HEK293 (cell line): ENCODE data around the gene PJVK.
A peak's percentile ranks its signal among the peaks of the same experiment; 100 is the strongest.

Experiments used
- GLI2 ChIP-seq: fragments of 450-650 bp; formaldehyde crosslinking; IDR thresholded peaks from 2 replicates; pipeline ENCODE4; 2017; ENCODE audit warnings: missing biosample characterization, missing genetic modification characterization, low read depth, borderline replicate concordance
- KLF10 ChIP-seq: fragments of 450-650 bp; IDR thresholded peaks from 2 replicates; pipeline ENCODE4 v1.5.1; 2018; ENCODE audit warnings: missing biosample characterization, mild to moderate bottlenecking, missing genetic modification characterization
- MYNN ChIP-seq: fragments of 450-650 bp; formaldehyde crosslinking; IDR thresholded peaks from 2 replicates; pipeline ENCODE4 v1.5.1; 2016; ENCODE audit warnings: missing biosample characterization, missing genetic modification characterization, borderline replicate concordance
- PRDM1 ChIP-seq: fragments of 450-650 bp; formaldehyde crosslinking; IDR thresholded peaks from 2 replicates; pipeline ENCODE4; 2016; ENCODE audit warnings: missing biosample characterization, missing genetic modification characterization
- REPIN1 ChIP-seq: fragments of 450-650 bp; formaldehyde crosslinking; IDR thresholded peaks from 2 replicates; pipeline ENCODE4 v1.5.1; 2017; ENCODE audit warnings: missing biosample characterization, missing genetic modification characterization, low read depth
- ZBTB17 ChIP-seq: fragments of 450-650 bp; formaldehyde crosslinking; IDR thresholded peaks from 2 replicates; pipeline ENCODE4 v1.5.1; 2016; ENCODE audit warnings: missing biosample characterization, missing genetic modification characterization
- ZBTB20 ChIP-seq: fragments of 450-650 bp; formaldehyde crosslinking; IDR thresholded peaks from 2 replicates; pipeline ENCODE4 v1.5.1; 2016; ENCODE audit warnings: missing biosample characterization, missing genetic modification characterization
- ZBTB26 ChIP-seq: fragments of 450-650 bp; formaldehyde crosslinking; optimal IDR thresholded peaks from 2 replicates; pipeline ENCODE3; 2016; ENCODE audit warnings: missing biosample characterization, mild to moderate bottlenecking, missing genetic modification characterization
- ZEB2 ChIP-seq: fragments of 450-650 bp; formaldehyde crosslinking; IDR thresholded peaks from 2 replicates; pipeline ENCODE4 v1.5.1; 2016; ENCODE audit warnings: missing biosample characterization, missing genetic modification characterization
- ZFP37 ChIP-seq: fragments of 450-650 bp; formaldehyde crosslinking; IDR thresholded peaks from 2 replicates; pipeline ENCODE4 v1.5.1; 2016; ENCODE audit warnings: missing biosample characterization, missing genetic modification characterization
- ZFP69B ChIP-seq: fragments of 450-650 bp; formaldehyde crosslinking; IDR thresholded peaks from 2 replicates; pipeline ENCODE4 v1.5.1; 2016; ENCODE audit warnings: missing biosample characterization, missing genetic modification characterization
- ZNF10 ChIP-seq: fragments of 450-650 bp; formaldehyde crosslinking; IDR thresholded peaks from 2 replicates; pipeline ENCODE4 v1.5.1; 2017; ENCODE audit warnings: missing biosample characterization, missing genetic modification characterization
- ZNF133 ChIP-seq: fragments of 450-650 bp; formaldehyde crosslinking; IDR thresholded peaks from 2 replicates; pipeline ENCODE4 v1.5.1; 2016; ENCODE audit warnings: missing biosample characterization, missing genetic modification characterization
- ZNF138 ChIP-seq: fragments of 450-650 bp; formaldehyde crosslinking; IDR thresholded peaks from 2 replicates; pipeline ENCODE4 v1.5.1; 2016; ENCODE audit warnings: missing biosample characterization, missing genetic modification characterization, borderline replicate concordance
- ZNF146 ChIP-seq: fragments of 450-650 bp; formaldehyde crosslinking; IDR thresholded peaks from 2 replicates; pipeline ENCODE4 v1.5.1; 2016; ENCODE audit warnings: missing biosample characterization, missing genetic modification characterization
- ZNF155 ChIP-seq: fragments of 450-650 bp; formaldehyde crosslinking; IDR thresholded peaks from 2 replicates; pipeline ENCODE4 v1.5.1; 2016; ENCODE audit warnings: missing biosample characterization, missing genetic modification characterization
- ZNF202 ChIP-seq: fragments of 450-650 bp; formaldehyde crosslinking; IDR thresholded peaks from 2 replicates; pipeline ENCODE4 v1.5.1; 2016; ENCODE audit warnings: missing biosample characterization, missing genetic modification characterization, borderline replicate concordance
- ZNF239 ChIP-seq: fragments of 450-650 bp; formaldehyde crosslinking; IDR thresholded peaks from 2 replicates; pipeline ENCODE4 v1.5.1; 2016; ENCODE audit warnings: missing biosample characterization, missing genetic modification characterization
- ZNF24 ChIP-seq: fragments of 450-650 bp; formaldehyde crosslinking; IDR thresholded peaks from 2 replicates; pipeline ENCODE4 v1.5.1; 2016; ENCODE audit warnings: missing biosample characterization, missing genetic modification characterization
- ZNF311 ChIP-seq: fragments of 450-650 bp; formaldehyde crosslinking; IDR thresholded peaks from 2 replicates; pipeline ENCODE4 v1.5.1; 2017; ENCODE audit warnings: missing biosample characterization, missing genetic modification characterization, borderline replicate concordance
- ZNF404 ChIP-seq: fragments of 450-650 bp; formaldehyde crosslinking; IDR thresholded peaks from 2 replicates; pipeline ENCODE4 v1.5.1; 2017; ENCODE audit warnings: missing biosample characterization, missing genetic modification characterization
- ZNF433 ChIP-seq: fragments of 450-650 bp; formaldehyde crosslinking; IDR thresholded peaks from 2 replicates; pipeline ENCODE4 v1.5.1; 2016; ENCODE audit warnings: missing biosample characterization, missing genetic modification characterization, low read depth
- ZNF488 ChIP-seq: fragments of 450-650 bp; formaldehyde crosslinking; IDR thresholded peaks from 2 replicates; pipeline ENCODE4 v1.5.1; 2016; ENCODE audit warnings: missing biosample characterization, missing genetic modification characterization
- ZNF548 ChIP-seq: fragments of 450-650 bp; formaldehyde crosslinking; IDR thresholded peaks from 2 replicates; pipeline ENCODE4 v1.5.1; 2016; ENCODE audit warnings: missing biosample characterization, missing genetic modification characterization
- ZNF585B ChIP-seq: fragments of 450-650 bp; formaldehyde crosslinking; IDR thresholded peaks from 2 replicates; pipeline ENCODE4 v1.5.1; 2016; ENCODE audit warnings: missing biosample characterization, missing genetic modification characterization
- ZNF623 ChIP-seq: fragments of 450-650 bp; formaldehyde crosslinking; IDR thresholded peaks from 2 replicates; pipeline ENCODE4 v1.5.1; 2016; ENCODE audit warnings: missing biosample characterization, missing genetic modification characterization
- ZNF629 ChIP-seq: fragments of 450-650 bp; formaldehyde crosslinking; IDR thresholded peaks from 2 replicates; pipeline ENCODE4 v1.5.1; 2017; ENCODE audit warnings: missing biosample characterization, missing genetic modification characterization
- ZNF692 ChIP-seq: fragments of 450-650 bp; formaldehyde crosslinking; IDR thresholded peaks from 2 replicates; pipeline ENCODE4 v1.5.1; 2016; ENCODE audit warnings: missing biosample characterization, missing genetic modification characterization
- ZNF776 ChIP-seq: fragments of 450-650 bp; formaldehyde crosslinking; IDR thresholded peaks from 2 replicates; pipeline ENCODE4 v1.5.0; 2017; ENCODE audit warnings: missing biosample characterization, missing genetic modification characterization, borderline replicate concordance
- ZNF792 ChIP-seq: fragments of 450-650 bp; formaldehyde crosslinking; IDR thresholded peaks from 2 replicates; pipeline ENCODE4 v1.5.1; 2016; ENCODE audit warnings: missing biosample characterization, missing genetic modification characterization
- ZNF843 ChIP-seq: fragments of 450-650 bp; formaldehyde crosslinking; IDR thresholded peaks from 2 replicates; pipeline ENCODE4 v1.5.1; 2016; ENCODE audit warnings: missing biosample characterization, missing genetic modification characterization
- TF ChIP-seq, protein P1 (sequence below): fragments of 450-650 bp; formaldehyde crosslinking; IDR thresholded peaks from 2 replicates; pipeline ENCODE4 v1.5.1; 2016; ENCODE audit warnings: missing biosample characterization, missing genetic modification characterization
- TF ChIP-seq, protein P2 (sequence below): fragments of 450-650 bp; formaldehyde crosslinking; IDR thresholded peaks from 2 replicates; pipeline ENCODE4 v1.5.1; 2016; ENCODE audit warnings: missing biosample characterization, missing genetic modification characterization
- TF ChIP-seq, protein P3 (sequence below): fragments of 450-650 bp; formaldehyde crosslinking; IDR thresholded peaks from 2 replicates; pipeline ENCODE4 v1.5.1; 2016; ENCODE audit warnings: missing biosample characterization, missing genetic modification characterization

PJVK gene

DNA sequence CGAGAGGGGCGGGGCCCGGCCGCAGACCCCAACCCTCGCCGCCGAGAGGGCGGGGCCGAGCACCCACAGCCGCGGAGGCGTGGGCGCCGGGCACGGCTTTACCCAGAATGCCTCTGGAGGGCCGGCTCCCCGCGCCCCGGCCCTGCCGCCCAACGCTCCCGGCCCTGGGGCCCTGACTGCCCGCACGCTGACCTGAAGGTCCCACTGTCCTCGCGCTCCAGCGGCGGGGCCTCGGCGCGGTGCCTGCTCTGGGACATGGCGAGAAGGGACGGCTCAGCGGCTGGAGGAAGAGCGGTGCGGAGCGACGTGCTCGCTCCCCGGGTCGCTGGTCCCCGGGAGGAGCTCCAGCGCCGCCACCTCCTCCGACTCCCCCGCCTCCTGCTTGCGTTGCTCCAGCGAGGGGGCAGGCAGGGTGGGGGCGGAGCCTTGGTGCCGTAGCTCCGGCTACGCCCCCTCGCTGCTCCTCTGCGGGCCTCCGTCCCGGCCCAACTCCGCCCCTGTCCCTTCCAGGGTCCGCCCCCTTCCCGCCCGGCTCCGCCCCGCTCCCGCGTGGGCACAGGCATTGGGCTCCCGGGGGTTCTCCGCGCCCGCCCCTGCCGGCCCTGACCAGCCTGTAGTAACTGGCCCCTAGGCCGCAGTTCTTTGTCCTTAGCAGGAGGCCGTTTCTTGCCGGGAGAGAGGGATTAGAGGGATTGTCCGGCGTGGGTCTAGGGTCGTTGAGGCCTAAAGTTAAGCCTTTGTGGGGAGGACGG lies at the start of gene PJVK, which contains the start of gene PRKRA (continued):
- TF ChIP-seq ZNF133 (tag by site-specific recombination) (no peak), ZNF146 (tag by site-specific recombination) (peak; percentile 7; the same call in 1 of the 2 replicates), ZNF548 (no peak), ZNF843 (peak; percentile 58; the same call in 1 of the 2 replicates), ZNF776 (tag by site-specific recombination) (no peak), KLF10 (tag by site-specific recombination) (peak; percentile 80), ZNF155 (tag by site-specific recombination) (no peak), ZNF623 (tag by site-specific recombination) (no peak), PRDM1 (tag by site-specific recombination) (no peak), ZNF311 (no peak), ZNF585B (tag by site-specific recombination) (no peak), ZNF629 (tag by site-specific recombination) (0 out of 2 replicates have a peak, but pooled peaks have one; percentile 47), GLI2 (tag by site-specific recombination) (no peak), ZNF488 (tag by site-specific recombination) (no peak), ZFP37 (peak; percentile 37; the same call in 1 of the 2 replicates), ZNF792 (tag by site-specific recombination) (no peak), REPIN1 (tag by site-specific recombination) (no peak), ZBTB26 (peak; percentile 95), ZNF692 (tag by site-specific recombination) (peak; percentile 65), ZNF433 (tag by site-specific recombination) (no peak), ZNF10 (tag by site-specific recombination) (no peak), ZNF138 (no peak), ZNF202 (tag by site-specific recombination) (no peak), MYNN (tag by site-specific recombination) (no peak), ZBTB20 (tag by site-specific recombination) (peak; percentile 90), ZNF24 (no peak), ZBTB17 (tag by site-specific recombination) (0 out of 2 replicates have a peak, but pooled peaks have one; percentile 27), ZNF239 (tag by site-specific recombination) (no peak), ZFP69B (tag by site-specific recombination) (peak; percentile 38; the same call in 1 of the 2 replicates), ZNF404 (tag by site-specific recombination) (no peak), ZEB2 (tag by site-specific recombination) (no peak; the same call in 1 of the 2 replicates)
- TF ChIP-seq, protein P1, sequence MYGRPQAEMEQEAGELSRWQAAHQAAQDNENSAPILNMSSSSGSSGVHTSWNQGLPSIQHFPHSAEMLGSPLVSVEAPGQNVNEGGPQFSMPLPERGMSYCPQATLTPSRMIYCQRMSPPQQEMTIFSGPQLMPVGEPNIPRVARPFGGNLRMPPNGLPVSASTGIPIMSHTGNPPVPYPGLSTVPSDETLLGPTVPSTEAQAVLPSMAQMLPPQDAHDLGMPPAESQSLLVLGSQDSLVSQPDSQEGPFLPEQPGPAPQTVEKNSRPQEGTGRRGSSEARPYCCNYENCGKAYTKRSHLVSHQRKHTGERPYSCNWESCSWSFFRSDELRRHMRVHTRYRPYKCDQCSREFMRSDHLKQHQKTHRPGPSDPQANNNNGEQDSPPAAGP: peak; percentile 62
- TF ChIP-seq, protein P2, sequence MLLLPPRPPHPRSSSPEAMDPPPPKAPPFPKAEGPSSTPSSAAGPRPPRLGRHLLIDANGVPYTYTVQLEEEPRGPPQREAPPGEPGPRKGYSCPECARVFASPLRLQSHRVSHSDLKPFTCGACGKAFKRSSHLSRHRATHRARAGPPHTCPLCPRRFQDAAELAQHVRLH (tag by site-specific recombination): no peak
- TF ChIP-seq, protein P3, sequence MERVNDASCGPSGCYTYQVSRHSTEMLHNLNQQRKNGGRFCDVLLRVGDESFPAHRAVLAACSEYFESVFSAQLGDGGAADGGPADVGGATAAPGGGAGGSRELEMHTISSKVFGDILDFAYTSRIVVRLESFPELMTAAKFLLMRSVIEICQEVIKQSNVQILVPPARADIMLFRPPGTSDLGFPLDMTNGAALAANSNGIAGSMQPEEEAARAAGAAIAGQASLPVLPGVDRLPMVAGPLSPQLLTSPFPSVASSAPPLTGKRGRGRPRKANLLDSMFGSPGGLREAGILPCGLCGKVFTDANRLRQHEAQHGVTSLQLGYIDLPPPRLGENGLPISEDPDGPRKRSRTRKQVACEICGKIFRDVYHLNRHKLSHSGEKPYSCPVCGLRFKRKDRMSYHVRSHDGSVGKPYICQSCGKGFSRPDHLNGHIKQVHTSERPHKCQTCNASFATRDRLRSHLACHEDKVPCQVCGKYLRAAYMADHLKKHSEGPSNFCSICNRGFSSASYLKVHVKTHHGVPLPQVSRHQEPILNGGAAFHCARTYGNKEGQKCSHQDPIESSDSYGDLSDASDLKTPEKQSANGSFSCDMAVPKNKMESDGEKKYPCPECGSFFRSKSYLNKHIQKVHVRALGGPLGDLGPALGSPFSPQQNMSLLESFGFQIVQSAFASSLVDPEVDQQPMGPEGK (tag by site-specific recombination): peak; percentile 94
